HCT116 (cell line): ENCODE results near the gene C2CD3. TPM values are rescaled to one million over a fixed set of nuclear protein-coding genes. Genes with fewer than 3 reads are reported as not detected.

Experiments used
- ATAC-seq: fragments of 200-7000 bp; cut with Tn5 transposase; 2 replicates; pipeline ENCODE4 v1.9.1; 2020; ENCODE audit warnings: mild to moderate bottlenecking, moderate library complexity
- BruUV-seq: library from RNA; stranded (reverse); fragments of 400-500 nt; replicated peaks from 2 replicates; lab custom pipeline; 2021; lab: Mats Ljungman, UMichigan
- CTCF ChIA-PET: fragments of 300-600 bp; sonication (Branson Sonifier 250); formaldehyde crosslinking; loops from one replicate; lab custom pipeline; 2021; ENCODE audit warnings: antibody characterized with exemption; lab: Charles Lee
- POLR2A ChIA-PET: fragments of 300-600, 350-600 bp; sonication (Branson Sonifier 250); formaldehyde crosslinking; loops from one replicate; lab custom pipeline; 2021; ENCODE audit warnings: antibody characterized with exemption; lab: Charles Lee
- RAD21 ChIA-PET, 2 experiments: fragments of 300-600 bp; sonication (Branson Sonifier 250); formaldehyde crosslinking; loops; one replicate each; lab custom pipeline; 2023; ENCODE audit warnings: low total read pairs in 2 of 2; ENCODE audit not compliant: uncharacterized antibody in 2 of 2, unreplicated experiment in 2 of 2, low non-redundant PET in 1 of 2; lab: Charles Lee
- DNase-seq: peaks from one replicate; pipeline ENCODE4 v3.0.0-alpha.2; 2010; ENCODE audit warnings: low read depth, low spot score
- H2AFZ ChIP-seq: fragments of 200-600 bp; shearing (Covaris generic), sonication (generic); 2 replicates; pipeline ENCODE4 v1.6.1; 2017; ENCODE audit warnings: low read depth, mixed run types, mixed read lengths, antibody characterized with exemption, low read length; ENCODE audit not compliant: poor library complexity, severe bottlenecking
- H3K27ac ChIP-seq: 2 replicates; pipeline ENCODE4 v1.5.1; 2012; ENCODE audit warnings: low read depth, low read length
- H3K27me3 ChIP-seq: fragments of 200-600 bp; sonication (generic); 2 replicates; pipeline ENCODE4 v1.6.1; 2016; ENCODE audit warnings: mixed run types, low read length, mixed read lengths; ENCODE audit not compliant: insufficient read depth
- H3K36me3 ChIP-seq, 2 experiments: fragments of 200-500 bp in 1 of 2; fragments of 200-600 bp in 1 of 2; sonication (Bioruptor generic) in 1 of 2; sonication (generic) in 1 of 2; 2 replicates each; pipeline versions ENCODE4 v1.5.1 to v1.6.1; 2014 to 2016; ENCODE audit warnings: low read length in 2 of 2, inconsistent platforms in 1 of 2, mixed read lengths in 1 of 2, mixed run types in 1 of 2; ENCODE audit not compliant: insufficient read depth in 2 of 2, control insufficient read depth in 1 of 2
- H3K4me1 ChIP-seq, 2 experiments: fragments of 200-600 bp in 1 of 2; sonication (generic) in 1 of 2; 2 replicates each; pipeline versions ENCODE4 v1.5.1 to v1.6.1; 2012 to 2017; ENCODE audit warnings: low read length in 2 of 2, inconsistent platforms in 1 of 2, mild to moderate bottlenecking in 1 of 2, mixed read lengths in 1 of 2, mixed run types in 1 of 2, moderate library complexity in 1 of 2; ENCODE audit not compliant: insufficient read depth in 2 of 2, control insufficient read depth in 1 of 2
- H3K4me2 ChIP-seq: fragments of 200-600 bp; sonication (generic); 2 replicates; pipeline ENCODE4 v1.6.1; 2017; ENCODE audit warnings: mixed run types, low read length, mixed read lengths
- H3K4me3 ChIP-seq, 2 experiments: fragments of 200-600 bp in 1 of 2; sonication (generic) in 1 of 2; replicated peaks in 1 of 2; 2 replicates each; pipeline ENCODE4 v1.5.1; 2011 to 2016; ENCODE audit warnings: low read length in 2 of 2, control low read depth in 1 of 2, low read depth in 1 of 2, mild to moderate bottlenecking in 1 of 2, mixed read lengths in 1 of 2, mixed run types in 1 of 2
- H3K79me2 ChIP-seq: fragments of 200-600 bp; sonication (generic); 2 replicates; pipeline ENCODE4 v1.6.1; 2017; ENCODE audit warnings: mild to moderate bottlenecking, mixed run types, low read length, moderate library complexity, mixed read lengths; ENCODE audit not compliant: insufficient read depth
- H3K9ac ChIP-seq: fragments of 200-600 bp; sonication (generic); 2 replicates; pipeline ENCODE4 v1.6.1; 2016; ENCODE audit warnings: low read length, mixed read lengths
- H3K9me2 ChIP-seq: fragments of 200-600 bp; sonication (generic), shearing (Covaris generic); 2 replicates; pipeline ENCODE4 v1.6.1; 2017; ENCODE audit warnings: mixed run types, mild to moderate bottlenecking, moderate library complexity; ENCODE audit not compliant: insufficient read depth
- H3K9me3 ChIP-seq, 2 experiments: fragments of 200-500 bp in 1 of 2; fragments of 200-600 bp in 1 of 2; sonication (Bioruptor generic) in 1 of 2; sonication (generic) in 1 of 2; 2 replicates each; pipeline ENCODE4 v1.6.1; 2014 to 2017; ENCODE audit warnings: low read length in 2 of 2, mixed read lengths in 2 of 2, inconsistent platforms in 1 of 2, low read depth in 1 of 2, mild to moderate bottlenecking in 1 of 2, mixed run types in 1 of 2, moderate library complexity in 1 of 2; ENCODE audit not compliant: control insufficient read depth in 1 of 2, insufficient read depth in 1 of 2
- H4K20me1 ChIP-seq: fragments of 200-600 bp; sonication (generic), shearing (Covaris generic); 2 replicates; pipeline ENCODE4 v1.6.1; 2017; ENCODE audit warnings: mixed run types, mild to moderate bottlenecking, moderate library complexity; ENCODE audit not compliant: insufficient read depth
- CEBPB ChIP-seq: IDR thresholded peaks from 2 replicates; pipeline ENCODE4 v1.6.1; 2012; ENCODE audit warnings: low read depth
- EGR1 ChIP-seq: IDR thresholded peaks from 2 replicates; pipeline ENCODE4 v1.6.1; 2012; ENCODE audit warnings: low read depth
- ELF1 ChIP-seq: IDR thresholded peaks from 2 replicates; pipeline ENCODE4 v1.6.1; 2012; ENCODE audit warnings: low read depth, borderline replicate concordance
- EZH2 ChIP-seq: fragments of 200-600 bp; sonication (generic); IDR thresholded peaks from 2 replicates; pipeline ENCODE4 v1.6.1; 2017; ENCODE audit warnings: antibody characterized with exemption, mixed run types
- EZH2phosphoT487 ChIP-seq: fragments of 200-600 bp; IDR thresholded peaks from 2 replicates; pipeline ENCODE4 v1.6.1; 2018; ENCODE audit warnings: antibody characterized with exemption, borderline replicate concordance
- FOSL1 ChIP-seq: IDR thresholded peaks from 2 replicates; pipeline ENCODE4 v1.6.1; 2012; ENCODE audit warnings: low read depth
- RAD21 ChIP-seq: IDR thresholded peaks from 2 replicates; pipeline ENCODE4 v1.6.1; 2012; ENCODE audit warnings: low read depth, mild to moderate bottlenecking
- SP1 ChIP-seq: IDR thresholded peaks from 2 replicates; pipeline ENCODE4 v1.6.1; 2012; ENCODE audit warnings: low read depth
- SRF ChIP-seq: IDR thresholded peaks from 2 replicates; pipeline ENCODE4 v1.6.1; 2012; ENCODE audit warnings: low read depth
- YY1 ChIP-seq: IDR thresholded peaks from 2 replicates; pipeline ENCODE4 v1.6.1; 2011; ENCODE audit warnings: low read length, low read depth, moderate library complexity, mild to moderate bottlenecking; ENCODE audit not compliant: insufficient replicate concordance; ENCODE audit errors: extremely low read depth
- ZFX ChIP-seq: fragments of 450-650 bp; IDR thresholded peaks from 2 replicates; pipeline ENCODE4 v1.6.1; 2017
- ZNF274 ChIP-seq: fragments of 200-500 bp; sonication (Bioruptor generic); IDR thresholded peaks from 2 replicates; pipeline ENCODE4 v1.6.1; 2014; ENCODE audit warnings: mild to moderate bottlenecking, low read depth, low read length, inconsistent platforms
- intact Hi-C: fragments of 100-400 bp; cut with micrococcal nuclease; formaldehyde crosslinking; loops from 2 replicates; pipeline ENCODE4 v1.10.0; 2022
- total RNA-seq: library from RNA; stranded (reverse); gene quantifications from one replicate; pipeline ENCODE4 v1.2.1, GENCODE V29; 2021; ENCODE audit not compliant: unreplicated experiment
- TF ChIP-seq, protein P1 (sequence below): IDR thresholded peaks from 2 replicates; pipeline ENCODE4 v1.6.1; 2012; ENCODE audit warnings: low read depth

Gene C2CD3
- total RNA-seq, 1 experiment from 2014 or later = 30.6 TPM

DNA sequence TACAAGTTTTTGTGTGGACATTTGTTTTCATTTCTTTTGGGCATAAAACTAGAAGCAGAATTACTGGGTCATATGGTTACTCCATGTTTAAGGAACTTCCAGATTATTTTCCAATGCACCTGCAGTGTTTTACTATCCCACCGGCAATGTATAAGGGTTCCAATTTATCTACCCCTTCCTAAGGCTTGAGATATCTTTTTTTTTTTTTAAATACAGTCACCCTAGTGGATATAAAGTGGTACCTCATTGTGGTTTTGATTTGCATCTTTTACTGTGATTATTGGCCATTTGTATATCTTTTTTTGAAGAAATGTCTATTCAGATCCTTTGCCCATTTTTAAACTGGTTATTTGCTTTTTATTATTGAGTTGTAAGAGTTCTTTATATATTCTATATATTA is 127.4 kb downstream of the C2CD3 start:
- DNase-seq (no peak), ATAC-seq (no peak)
- H3K9me3 ChIP-seq = no peaks in the 10 kb centered on the region
- H3K27me3 ChIP-seq = no peaks in the 10 kb centered on the region
- peaks cover 6 to 8% of the 10 kb centered on the region in 2 experiments; a peak in 2 of 4 replicates for H3K36me3 ChIP-seq
- H3K4me1 ChIP-seq = no peaks in the 10 kb centered on the region
- intact Hi-C loops = no loop called here
- RAD21 ChIA-PET = no interaction called here
- H3K79me2 ChIP-seq = no peaks in the 10 kb centered on the region
- POLR2A ChIA-PET = no interaction called here
- no peaks in the 10 kb centered on the region for H3K9me2 ChIP-seq
- H3K27ac ChIP-seq = no peak overlapping the region
- TF ChIP-seq SP1 (no peak), EZH2phosphoT487 (no peak), ZNF274 (no peak), ZFX (no peak), YY1 (no peak), EZH2 (no peak), CEBPB (no peak), FOSL1 (no peak), RAD21 (no peak), SRF (no peak), ELF1 (no peak), EGR1 (no peak)
- TF ChIP-seq, protein P1, sequence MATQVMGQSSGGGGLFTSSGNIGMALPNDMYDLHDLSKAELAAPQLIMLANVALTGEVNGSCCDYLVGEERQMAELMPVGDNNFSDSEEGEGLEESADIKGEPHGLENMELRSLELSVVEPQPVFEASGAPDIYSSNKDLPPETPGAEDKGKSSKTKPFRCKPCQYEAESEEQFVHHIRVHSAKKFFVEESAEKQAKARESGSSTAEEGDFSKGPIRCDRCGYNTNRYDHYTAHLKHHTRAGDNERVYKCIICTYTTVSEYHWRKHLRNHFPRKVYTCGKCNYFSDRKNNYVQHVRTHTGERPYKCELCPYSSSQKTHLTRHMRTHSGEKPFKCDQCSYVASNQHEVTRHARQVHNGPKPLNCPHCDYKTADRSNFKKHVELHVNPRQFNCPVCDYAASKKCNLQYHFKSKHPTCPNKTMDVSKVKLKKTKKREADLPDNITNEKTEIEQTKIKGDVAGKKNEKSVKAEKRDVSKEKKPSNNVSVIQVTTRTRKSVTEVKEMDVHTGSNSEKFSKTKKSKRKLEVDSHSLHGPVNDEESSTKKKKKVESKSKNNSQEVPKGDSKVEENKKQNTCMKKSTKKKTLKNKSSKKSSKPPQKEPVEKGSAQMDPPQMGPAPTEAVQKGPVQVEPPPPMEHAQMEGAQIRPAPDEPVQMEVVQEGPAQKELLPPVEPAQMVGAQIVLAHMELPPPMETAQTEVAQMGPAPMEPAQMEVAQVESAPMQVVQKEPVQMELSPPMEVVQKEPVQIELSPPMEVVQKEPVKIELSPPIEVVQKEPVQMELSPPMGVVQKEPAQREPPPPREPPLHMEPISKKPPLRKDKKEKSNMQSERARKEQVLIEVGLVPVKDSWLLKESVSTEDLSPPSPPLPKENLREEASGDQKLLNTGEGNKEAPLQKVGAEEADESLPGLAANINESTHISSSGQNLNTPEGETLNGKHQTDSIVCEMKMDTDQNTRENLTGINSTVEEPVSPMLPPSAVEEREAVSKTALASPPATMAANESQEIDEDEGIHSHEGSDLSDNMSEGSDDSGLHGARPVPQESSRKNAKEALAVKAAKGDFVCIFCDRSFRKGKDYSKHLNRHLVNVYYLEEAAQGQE = no peak
- no peak overlapping the region for H3K9ac ChIP-seq
- H3K4me2 ChIP-seq = no peak overlapping the region
- BruUV-seq = no TSS peak
- H3K4me3 ChIP-seq = no peak overlapping the region
- CTCF ChIA-PET = no interaction called here
- no peaks in the 10 kb centered on the region for H4K20me1 ChIP-seq
- H2AFZ ChIP-seq = no peak overlapping the region
